SK-N-SH (cell line): ENCODE results near the gene RASGRF2.

Experiments used
- CTCF ChIP-seq: fragments of 200-600 bp; sonication (generic); IDR thresholded peaks from 2 replicates; pipeline ENCODE4 v1.6.1; 2017; ENCODE audit warnings: antibody characterized with exemption, mild to moderate bottlenecking, moderate library complexity
- EZH2phosphoT487 ChIP-seq: fragments of 200-600 bp; sonication (generic); IDR thresholded peaks from 2 replicates; pipeline ENCODE4 v1.6.1; 2017; ENCODE audit warnings: low read depth, mixed run types, mild to moderate bottlenecking, antibody characterized with exemption, moderate library complexity, borderline replicate concordance
- GABPA ChIP-seq: IDR thresholded peaks from 2 replicates; pipeline ENCODE4 v1.4.0; 2012; ENCODE audit warnings: low read depth, mild to moderate bottlenecking
- GATA2 ChIP-seq: sonication (generic); formaldehyde crosslinking; IDR thresholded peaks from 2 replicates; pipeline ENCODE4 v1.5.0; 2020; ENCODE audit warnings: mild to moderate bottlenecking, missing genetic modification reagents
- PBX3 ChIP-seq: IDR thresholded peaks from 2 replicates; pipeline ENCODE4; 2012
- RAD21 ChIP-seq: IDR thresholded peaks from 2 replicates; pipeline ENCODE4 v1.6.1; 2012; ENCODE audit warnings: mild to moderate bottlenecking, low read length
- RCOR1 ChIP-seq: fragments of 150-350 bp; IDR thresholded peaks from 2 replicates; pipeline ENCODE4 v1.6.1; 2017; ENCODE audit warnings: antibody characterized with exemption, low read length

- no peak for TF ChIP-seq PBX3
- TF ChIP-seq EZH2phosphoT487 = no peak
- no peak for TF ChIP-seq CTCF
- TF ChIP-seq RCOR1 = no peak
- TF ChIP-seq GATA2 = no peak
- TF ChIP-seq GABPA = no peak
- TF ChIP-seq RAD21 = no peak
These were observed 12.9 kb downstream of the RASGRF2 start for GRCh38 chr5:80973027-80973426.
